NK-92 treated with Interleukin-12 subunit alpha and Interleukin-12 subunit beta, amount 100 ng/mL, for 24 hours (cell line): Measurements from ENCODE around the gene MAP3K2.

Source experiments
- DNase-seq: peaks from one replicate; lab custom pipeline; 2025; lab: John Stamatoyannopoulos, UW

Gene MAP3K2

DNA sequence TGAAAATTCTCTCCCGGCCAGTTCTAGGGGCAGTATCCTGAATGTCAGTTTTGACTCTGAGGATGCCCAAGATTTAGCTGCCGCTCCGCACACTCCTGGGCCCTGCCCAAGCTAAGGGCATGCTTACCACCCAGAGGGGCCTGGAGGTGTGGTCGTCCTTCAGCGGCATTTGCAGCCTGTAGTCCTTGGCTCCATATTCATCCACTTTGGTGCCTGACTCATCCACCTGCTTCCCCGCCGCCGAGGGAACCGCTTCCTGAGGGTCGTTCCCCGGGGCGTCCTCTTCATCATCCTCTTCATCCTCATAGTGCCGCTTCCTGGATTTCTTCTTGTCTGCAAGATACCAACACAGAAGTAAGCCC, 94.4 kb downstream of the MAP3K2 start:
- no peak for DNase-seq

DNA sequence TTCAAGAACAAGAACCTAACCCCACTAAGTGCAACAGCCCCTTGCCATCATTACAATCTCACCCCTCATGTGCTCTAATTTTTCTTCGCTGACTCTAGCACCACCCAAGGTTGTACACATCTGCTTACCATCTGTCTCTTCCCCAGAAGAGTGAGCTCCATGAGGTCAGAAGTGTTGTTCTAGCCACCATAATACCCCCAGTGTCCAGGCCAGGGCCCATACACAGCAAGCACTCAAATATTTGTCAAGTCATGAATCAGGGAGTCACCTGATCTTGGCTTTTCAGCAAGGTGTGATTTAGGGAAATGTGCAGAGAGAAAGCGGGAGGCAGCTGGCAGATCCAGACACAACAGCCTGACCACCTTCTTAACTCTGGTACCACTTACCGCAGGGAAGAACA, 99.5 kb downstream of the MAP3K2 start:
- DNase-seq: no peak

DNA sequence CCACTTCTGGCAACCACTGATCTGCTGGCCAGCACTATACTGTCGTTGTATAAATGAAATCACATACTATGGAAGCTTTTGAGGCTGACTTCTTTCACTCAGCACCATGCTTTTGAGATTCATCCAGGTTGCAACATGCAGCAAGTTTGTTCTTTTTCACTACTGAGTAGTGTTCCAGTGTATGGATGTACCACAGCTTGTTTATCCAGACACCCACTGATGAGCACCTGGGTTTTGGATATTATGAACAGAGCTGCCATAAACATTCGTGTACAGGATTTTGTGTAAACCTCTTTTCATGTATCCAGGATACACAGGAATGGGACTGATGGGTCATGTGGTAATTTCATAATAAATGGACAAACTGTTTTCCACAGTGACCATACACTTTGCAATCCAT, 104.5 kb downstream of the MAP3K2 start:
- DNase-seq: no peak

DNA sequence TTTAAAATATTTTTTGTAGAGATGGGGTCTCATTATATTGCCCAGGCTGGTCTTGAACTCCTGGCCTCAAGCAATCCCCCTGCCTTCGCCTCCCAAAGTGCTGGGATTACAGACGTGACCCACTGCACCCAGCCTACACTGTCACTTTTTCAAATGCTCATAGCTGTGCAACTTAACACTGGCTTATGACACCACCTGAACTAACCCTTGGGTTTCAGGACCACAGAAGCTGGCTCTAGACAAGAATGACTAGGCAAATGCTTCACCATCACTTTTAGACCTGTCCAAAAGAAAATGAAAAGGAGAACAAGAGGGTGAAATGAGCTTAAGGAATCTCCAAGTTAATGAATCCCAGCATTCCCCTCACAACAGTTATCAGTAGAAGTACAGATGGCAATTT, 107.1 kb downstream of the MAP3K2 start:
- no peak for DNase-seq

DNA sequence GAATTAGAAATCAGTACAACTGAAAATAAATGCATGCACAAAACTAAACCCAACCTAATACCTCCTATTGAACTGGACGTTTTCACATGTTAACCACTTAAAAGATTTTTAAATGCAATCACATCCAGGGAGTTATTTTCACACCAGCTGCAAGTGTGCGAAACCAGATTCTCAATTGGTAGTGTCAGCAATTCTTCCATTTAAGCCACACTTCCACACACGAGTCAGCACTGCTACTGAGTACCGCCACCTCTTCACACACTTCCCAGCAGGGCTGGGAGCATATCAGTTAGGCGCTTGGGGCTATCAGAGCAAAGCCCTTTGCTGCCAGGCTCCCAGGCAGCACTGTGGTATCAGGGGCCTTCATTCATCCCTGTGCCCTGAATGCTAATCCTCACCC, 108.0 kb downstream of the MAP3K2 start:
- no peak for DNase-seq

DNA sequence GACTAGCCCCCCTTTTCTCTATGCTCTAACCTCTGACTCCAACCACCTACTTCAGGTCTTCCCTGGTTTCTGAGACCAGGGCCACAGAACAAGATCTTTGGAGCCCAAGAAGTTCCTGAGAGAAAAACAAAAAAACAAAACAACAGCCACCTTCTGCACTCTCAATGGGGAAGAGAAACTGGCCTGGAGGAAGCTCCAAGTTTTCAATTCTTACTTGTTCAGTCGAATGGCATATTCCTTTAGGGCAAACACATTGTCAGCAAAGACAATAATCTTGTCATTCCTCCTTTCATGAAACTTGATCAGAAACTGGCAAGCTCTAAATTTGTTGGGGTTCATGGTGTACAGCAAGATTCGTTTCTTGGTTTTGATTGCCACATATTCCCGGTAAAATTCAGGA, 108.8 kb downstream of the MAP3K2 start:
- no peak for DNase-seq

DNA sequence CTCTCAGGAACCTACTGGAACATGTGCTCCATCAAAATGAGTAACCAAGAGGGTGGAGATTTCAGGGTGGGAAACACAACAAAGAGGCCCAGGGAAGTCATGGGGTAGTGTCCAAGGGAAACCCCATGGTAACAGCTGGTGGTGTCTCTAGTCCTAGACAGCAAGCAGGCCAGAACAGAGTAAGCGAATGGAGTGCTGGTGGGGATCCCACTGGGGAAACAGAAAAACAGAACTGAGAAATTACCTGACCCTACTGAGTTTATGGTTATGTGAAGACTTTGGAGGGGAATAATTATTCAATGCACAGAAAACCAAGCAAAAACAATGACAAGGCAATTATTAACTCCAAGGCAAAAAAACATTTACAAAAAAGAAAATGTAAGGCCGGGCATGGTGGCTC, 110.7 kb downstream of the MAP3K2 start:
- DNase-seq: no peak

DNA sequence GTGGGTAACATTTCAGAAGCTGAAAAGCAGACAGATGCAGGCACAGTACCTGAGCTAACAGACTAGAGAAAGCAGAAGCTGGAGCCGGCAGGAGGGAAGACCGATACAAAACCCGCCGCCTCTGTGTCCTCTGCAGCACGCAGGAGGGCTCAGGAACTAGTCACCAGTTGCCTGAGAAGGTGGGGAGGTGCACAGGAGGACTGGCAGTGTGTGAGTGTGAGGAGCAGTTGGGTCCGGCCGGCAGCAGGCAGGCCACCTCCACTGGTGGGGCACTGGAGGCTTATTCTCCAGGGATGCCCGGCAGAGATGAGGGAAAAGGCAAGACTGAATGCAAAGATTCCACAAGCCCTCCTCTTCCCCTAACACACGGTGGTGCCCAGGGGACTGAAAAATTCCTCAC, 112.0 kb downstream of the MAP3K2 start:
- no peak for DNase-seq

DNA sequence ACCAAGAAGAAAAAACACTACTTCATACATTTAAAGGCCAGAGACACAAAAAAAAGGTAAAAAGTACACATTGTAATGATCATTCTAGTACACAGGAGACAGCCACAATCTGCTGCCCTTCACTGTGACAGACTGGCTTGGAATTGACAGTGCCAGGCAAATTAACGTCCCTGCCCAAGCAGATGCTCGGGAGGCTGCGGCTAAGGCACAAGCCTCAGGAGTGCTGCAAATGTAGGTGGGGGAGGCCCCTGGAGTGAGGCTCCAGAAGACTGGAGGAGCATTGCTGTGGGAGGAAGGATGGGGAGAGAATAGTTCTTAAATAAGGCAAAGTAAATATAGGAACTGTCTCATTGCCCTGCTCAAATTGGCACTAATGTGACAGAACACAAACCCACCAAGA, 112.4 kb downstream of the MAP3K2 start:
- DNase-seq: no peak

DNA sequence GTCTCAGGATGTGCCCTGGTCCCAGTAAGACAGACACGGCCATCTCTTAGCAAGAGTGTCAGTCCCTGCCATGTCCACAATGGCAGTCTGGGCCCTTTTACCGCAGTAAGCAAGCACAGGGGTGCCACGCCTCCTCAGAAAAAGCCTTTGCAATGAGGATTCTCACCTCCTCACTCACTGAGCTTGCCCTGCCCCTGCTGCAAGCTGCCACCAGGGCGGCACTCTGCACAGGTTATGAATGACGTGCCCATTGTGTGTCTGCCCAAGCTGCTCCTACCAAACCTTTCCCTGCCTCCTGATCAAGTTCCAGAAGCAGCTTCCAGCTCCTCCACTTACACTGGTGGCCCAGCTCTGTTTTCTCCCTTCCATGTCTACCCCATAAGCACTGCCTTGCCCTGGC, 117.1 kb downstream of the MAP3K2 start:
- no peak for DNase-seq

DNA sequence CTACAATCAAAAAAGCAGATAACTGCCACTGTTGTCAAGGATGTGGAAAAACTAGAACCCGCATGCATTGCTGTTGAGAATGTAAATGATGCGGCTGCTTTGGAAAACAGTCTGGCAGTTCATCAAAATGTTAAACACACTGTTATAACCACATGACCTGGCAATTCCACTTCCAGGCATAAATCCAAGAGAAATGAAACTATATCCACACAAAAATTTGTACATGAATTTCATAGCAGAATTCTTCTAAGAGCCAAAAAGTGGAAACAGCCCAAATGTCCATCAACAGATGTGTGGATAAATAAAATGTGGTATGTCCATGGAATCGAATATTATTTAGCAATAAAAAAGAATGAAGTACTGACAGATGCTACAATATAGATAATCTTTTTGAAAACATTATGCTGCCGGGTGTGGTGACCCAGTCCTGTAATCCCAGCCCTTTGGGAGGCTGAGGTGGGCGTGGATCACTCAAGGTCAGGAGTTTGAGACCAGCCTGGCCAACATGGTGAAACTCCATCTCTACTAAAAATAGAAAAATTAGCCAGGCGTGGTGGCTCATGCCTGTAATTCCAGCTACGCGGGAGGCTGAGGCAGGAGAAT, 125.9 kb downstream of the MAP3K2 start:
- no peak for DNase-seq

DNA sequence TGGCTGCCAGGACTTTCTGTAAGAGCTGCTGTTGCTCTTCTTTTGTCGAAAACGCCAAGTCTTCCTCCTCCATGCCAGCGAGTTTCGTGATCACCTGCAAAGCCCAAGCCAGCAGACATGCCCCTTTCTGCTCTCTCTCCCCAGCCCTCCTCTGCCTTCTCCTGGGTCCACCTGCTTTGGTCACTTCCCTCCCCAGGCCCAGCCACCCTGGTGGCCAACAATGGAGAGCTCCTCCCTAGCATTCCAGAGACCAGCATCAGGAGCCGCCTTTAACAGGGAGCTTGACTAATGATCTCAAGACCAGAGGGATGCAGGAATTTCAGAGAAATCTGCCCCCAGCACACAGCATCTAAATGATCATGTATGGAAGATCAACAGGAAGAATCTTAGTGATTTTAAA, 128.4 kb downstream of the MAP3K2 start:
- no peak for DNase-seq

DNA sequence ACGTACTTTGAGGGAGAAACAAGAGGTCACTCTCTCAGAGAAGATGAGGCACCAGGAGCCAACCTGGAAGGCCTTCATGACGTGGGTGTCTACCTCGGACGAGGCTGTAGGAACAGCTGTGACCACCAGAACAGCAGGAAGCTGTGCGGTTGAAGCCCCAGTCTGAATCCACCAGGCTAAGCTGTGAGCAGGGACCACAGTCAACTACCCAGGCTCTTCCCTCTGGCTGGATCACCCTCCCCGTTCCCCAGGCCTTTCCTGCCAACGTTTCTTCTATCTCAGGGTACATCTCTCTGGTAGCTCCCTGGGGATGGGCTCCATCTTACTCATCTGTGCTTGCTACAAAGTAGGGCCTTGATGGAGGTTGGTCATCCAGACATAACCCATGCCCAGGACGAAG, 130.9 kb downstream of the MAP3K2 start:
- no peak for DNase-seq

DNA sequence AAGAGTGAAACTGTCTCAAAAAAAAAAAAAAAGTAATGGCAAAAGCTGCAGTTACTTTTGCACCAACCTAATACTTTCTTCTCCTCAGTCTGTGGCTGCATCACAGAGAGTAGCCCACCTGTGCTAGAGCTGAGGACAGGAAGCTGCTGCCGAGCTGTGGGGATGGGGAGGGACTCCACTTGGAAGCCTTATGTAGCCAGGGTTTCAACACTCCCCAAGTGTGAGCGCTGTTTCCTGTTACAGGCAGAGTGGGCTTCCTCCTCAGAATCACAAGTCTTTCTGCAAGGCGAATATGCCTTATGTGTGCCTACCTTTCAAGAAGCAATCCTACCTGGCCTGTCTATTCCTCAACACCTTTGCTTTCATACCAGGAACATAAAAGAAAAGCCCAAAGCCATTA, 131.4 kb downstream of the MAP3K2 start:
- DNase-seq: no peak

DNA sequence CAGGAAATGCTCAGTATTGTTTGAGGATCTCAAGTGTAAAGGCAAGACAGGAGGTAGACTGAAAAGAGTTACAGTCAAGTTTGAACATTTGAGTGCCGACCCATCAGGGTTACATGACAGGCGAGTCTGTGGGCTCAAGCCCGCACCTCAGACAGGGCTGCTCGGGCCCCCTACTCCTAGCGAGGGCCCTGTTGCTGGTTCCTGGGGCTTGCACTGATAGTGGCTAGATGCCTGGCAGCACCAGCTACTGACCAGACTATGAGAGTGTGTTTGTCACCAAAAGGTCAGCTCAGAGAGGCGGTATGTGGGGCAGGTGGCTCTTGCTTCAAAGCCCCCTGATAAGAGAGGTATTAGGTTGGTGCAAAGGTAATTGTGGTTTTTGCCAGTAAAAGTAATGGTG, 132.1 kb downstream of the MAP3K2 start:
- no peak for DNase-seq

DNA sequence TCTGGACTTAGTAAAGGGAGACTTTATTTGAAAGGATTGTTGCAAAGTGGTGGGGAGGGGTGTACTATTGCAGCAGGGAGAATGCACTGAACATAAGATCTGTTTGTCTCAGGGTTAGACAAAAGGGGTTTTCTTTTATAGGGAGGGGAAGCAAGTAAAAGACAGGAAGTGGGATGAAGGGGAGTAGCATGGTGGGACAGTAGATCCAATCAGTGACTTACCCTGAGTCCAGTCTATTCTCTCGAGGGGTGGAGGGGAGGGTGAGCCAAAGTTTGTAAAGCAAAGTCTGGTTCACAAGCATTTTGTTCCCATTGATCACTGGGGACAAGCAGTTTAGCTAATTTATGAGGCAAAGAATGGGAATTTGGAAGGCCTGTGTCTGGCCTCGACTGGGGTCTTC, 132.6 kb downstream of the MAP3K2 start:
- no peak for DNase-seq

DNA sequence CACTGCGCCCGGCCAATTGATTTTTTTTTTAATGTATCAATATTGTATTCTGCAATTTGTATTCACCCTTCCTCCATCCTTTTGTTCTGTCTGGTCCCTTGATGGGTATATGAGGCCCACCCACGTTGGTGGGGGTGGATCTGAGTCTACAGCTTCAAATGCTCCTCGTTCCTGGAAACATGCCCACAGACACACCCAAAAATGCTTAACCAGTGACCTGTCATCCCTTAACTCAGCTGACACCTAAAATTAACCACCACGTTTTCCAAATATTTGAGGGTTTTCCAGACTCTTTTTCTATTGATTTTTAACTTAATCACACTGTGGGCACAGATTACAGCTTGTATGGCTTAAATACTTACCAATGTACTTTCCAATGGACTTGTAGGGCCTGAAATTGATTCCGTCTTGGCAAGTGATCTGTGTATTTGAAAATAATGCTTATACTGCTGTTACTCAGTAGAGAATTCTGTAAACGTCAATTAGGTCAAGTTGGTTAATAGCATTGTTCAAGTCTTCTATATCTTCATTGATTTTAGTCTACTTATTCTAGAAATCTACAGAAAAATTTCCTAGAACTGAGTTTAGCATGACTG, 133.3 kb downstream of the MAP3K2 start:
- no peak for DNase-seq
